Measurements from ENCODE around the gene PAOX.

PAOX gene

DNA sequence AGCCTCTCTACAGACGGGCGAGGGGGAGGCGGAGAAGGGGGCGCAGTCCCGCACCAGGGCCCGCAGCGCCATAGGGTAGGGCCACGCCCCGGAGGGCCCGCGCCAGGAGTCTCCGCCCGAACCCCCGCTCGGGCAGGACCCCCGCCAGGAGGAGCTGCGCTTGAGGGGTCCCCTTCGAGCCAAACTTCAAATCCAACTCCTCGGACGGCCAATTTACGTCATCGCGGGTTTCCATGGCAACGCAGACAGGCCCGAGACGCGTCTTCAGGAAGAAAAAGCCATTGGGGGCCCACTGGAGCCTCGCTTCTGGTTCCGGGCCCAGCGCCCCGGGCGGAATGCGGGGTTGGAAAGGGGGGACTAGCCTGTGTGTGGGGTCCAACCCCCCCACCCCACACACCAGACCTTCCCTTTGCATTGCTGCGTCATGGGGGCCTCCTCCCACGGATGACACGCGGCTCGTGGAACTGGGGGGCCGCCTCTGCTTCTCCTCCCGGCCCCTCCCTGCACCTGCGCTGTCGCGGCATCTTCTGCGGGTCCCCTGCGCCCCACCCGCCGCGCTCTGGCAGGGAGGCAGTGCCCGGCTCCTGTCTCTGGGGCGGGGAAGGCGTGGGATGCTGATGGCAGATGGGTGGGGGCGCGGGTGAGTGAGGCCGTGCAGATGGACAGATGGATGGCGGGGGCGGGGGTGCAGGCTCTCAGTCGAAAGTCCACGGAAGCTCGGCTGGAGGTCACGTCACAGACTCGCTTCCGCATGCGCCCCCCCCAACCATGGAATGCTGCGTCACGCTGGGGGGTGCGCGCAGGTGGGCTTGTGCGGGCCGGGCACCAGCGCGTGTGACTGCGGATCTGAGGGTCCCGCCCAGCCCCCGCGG, 43.6 kb upstream of the PAOX start (continued):
- TF ChIP-seq ZBTB17 (tag by site-specific recombination; IDR thresholded peaks at IDR 0.05) (peak; percentile 13; the same call in 1 of the 2 replicates), KLF16 (tag by site-specific recombination; IDR thresholded peaks at IDR 0.05) (no peak), GLIS2 (tag by site-specific recombination; IDR thresholded peaks at IDR 0.05) (peak; percentile 91), KLF7 (tag by site-specific recombination; IDR thresholded peaks at IDR 0.05; ENCODE audit: borderline replicate concordance) (no peak), GLI4 (tag by site-specific recombination; IDR thresholded peaks at IDR 0.05) (no peak), ZNF391 (tag by site-specific recombination; IDR thresholded peaks at IDR 0.05; ENCODE audit: borderline replicate concordance, low read depth) (no peak), ZNF175 (tag by site-specific recombination; IDR thresholded peaks at IDR 0.05) (no peak), ZNF140 (tag by site-specific recombination; IDR thresholded peaks at IDR 0.05) (no peak), ZNF19 (tag by site-specific recombination; IDR thresholded peaks at IDR 0.05; ENCODE audit: low read depth) (no peak), ZNF510 (tag by site-specific recombination; IDR thresholded peaks at IDR 0.05; ENCODE audit: insufficient replicate concordance) (no peak), ZNF324 (tag by site-specific recombination; IDR thresholded peaks at IDR 0.05) (no peak), ZNF76 (tag by site-specific recombination; IDR thresholded peaks at IDR 0.05; ENCODE audit: borderline replicate concordance, low read depth) (0 out of 2 replicates have a peak, but pooled peaks have one; percentile 10), ZNF350 (tag by site-specific recombination; IDR thresholded peaks at IDR 0.05) (no peak), ZFP3 (tag by site-specific recombination; IDR thresholded peaks at IDR 0.05; ENCODE audit: low read depth) (no peak), ZNF48 (tag by site-specific recombination; IDR thresholded peaks at IDR 0.05) (no peak)
- TF ChIP-seq, protein P1, sequence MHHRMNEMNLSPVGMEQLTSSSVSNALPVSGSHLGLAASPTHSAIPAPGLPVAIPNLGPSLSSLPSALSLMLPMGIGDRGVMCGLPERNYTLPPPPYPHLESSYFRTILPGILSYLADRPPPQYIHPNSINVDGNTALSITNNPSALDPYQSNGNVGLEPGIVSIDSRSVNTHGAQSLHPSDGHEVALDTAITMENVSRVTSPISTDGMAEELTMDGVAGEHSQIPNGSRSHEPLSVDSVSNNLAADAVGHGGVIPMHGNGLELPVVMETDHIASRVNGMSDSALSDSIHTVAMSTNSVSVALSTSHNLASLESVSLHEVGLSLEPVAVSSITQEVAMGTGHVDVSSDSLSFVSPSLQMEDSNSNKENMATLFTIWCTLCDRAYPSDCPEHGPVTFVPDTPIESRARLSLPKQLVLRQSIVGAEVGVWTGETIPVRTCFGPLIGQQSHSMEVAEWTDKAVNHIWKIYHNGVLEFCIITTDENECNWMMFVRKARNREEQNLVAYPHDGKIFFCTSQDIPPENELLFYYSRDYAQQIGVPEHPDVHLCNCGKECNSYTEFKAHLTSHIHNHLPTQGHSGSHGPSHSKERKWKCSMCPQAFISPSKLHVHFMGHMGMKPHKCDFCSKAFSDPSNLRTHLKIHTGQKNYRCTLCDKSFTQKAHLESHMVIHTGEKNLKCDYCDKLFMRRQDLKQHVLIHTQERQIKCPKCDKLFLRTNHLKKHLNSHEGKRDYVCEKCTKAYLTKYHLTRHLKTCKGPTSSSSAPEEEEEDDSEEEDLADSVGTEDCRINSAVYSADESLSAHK (tag by site-specific recombination; IDR thresholded peaks at IDR 0.05), result no peak

DNA sequence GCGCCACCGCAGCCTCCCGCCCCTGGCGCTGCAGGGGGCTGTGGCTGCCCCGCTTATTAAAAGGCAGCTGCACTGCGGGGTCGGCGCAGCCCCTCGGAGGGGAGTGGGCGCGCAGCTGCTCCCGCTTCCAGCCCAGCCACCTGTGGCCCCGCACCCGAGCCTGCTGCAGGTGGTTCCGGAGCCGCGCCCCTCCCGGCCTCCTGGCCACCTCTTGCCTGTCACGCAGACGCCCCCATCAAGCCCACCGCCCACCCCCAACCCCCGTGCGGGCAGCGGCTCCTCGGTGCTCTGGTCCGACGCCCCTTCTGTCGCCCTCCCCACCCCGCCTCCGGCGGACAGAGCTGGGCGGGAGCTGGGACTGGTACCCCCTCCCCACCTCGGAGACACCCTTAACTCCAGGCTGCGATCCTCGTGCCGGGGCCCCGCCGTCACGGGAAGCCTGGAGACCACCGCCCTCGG, 42.9 kb upstream of the PAOX start:
- Histone ChIP-seq H3K36me3 (ENCODE audit: control insufficient read depth in 2 of 2, insufficient read depth in 1 of 2, low read length in 2 of 2) (no peaks in the 10 kb centered on the region), H3K4me3 (ENCODE audit: low read depth, low read length) (no peak overlapping the region), H3K27ac (ENCODE audit: extremely low read depth, low read depth, low read length) (no peak overlapping the region), H3K4me1 (ENCODE audit: control insufficient read depth, insufficient read depth, low read length) (peaks cover 2% of the 10 kb centered on the region; the same call in 1 of the 2 replicates), H3K9me3 (ENCODE audit: control insufficient read depth, insufficient read depth, low read depth, low read length) (no peaks in the 10 kb centered on the region)
- TF ChIP-seq ZNF777 (tag by site-specific recombination; IDR thresholded peaks at IDR 0.05; ENCODE audit: borderline replicate concordance) (0 out of 2 replicates have a peak, but pooled peaks have one; percentile 24), ZBTB21 (tag by site-specific recombination; IDR thresholded peaks at IDR 0.05) (no peak), MZF1 (tag by site-specific recombination; IDR thresholded peaks at IDR 0.05; ENCODE audit: borderline replicate concordance) (no peak), ZNF311 (tag by site-specific recombination; IDR thresholded peaks at IDR 0.05; ENCODE audit: borderline replicate concordance) (no peak), ZNF2 (tag by site-specific recombination; IDR thresholded peaks at IDR 0.05) (no peak), ZNF184 (tag by site-specific recombination; IDR thresholded peaks at IDR 0.05) (no peak), ZNF629 (tag by site-specific recombination; IDR thresholded peaks at IDR 0.05) (no peak), YY2 (tag by site-specific recombination; IDR thresholded peaks at IDR 0.05) (no peak), SCRT2 (tag by site-specific recombination; IDR thresholded peaks at IDR 0.05) (peak; percentile 93)
- TF ChIP-seq, protein P2, sequence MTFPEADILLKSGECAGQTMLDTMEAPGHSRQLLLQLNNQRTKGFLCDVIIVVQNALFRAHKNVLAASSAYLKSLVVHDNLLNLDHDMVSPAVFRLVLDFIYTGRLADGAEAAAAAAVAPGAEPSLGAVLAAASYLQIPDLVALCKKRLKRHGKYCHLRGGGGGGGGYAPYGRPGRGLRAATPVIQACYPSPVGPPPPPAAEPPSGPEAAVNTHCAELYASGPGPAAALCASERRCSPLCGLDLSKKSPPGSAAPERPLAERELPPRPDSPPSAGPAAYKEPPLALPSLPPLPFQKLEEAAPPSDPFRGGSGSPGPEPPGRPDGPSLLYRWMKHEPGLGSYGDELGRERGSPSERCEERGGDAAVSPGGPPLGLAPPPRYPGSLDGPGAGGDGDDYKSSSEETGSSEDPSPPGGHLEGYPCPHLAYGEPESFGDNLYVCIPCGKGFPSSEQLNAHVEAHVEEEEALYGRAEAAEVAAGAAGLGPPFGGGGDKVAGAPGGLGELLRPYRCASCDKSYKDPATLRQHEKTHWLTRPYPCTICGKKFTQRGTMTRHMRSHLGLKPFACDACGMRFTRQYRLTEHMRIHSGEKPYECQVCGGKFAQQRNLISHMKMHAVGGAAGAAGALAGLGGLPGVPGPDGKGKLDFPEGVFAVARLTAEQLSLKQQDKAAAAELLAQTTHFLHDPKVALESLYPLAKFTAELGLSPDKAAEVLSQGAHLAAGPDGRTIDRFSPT (tag by site-specific recombination; IDR thresholded peaks at IDR 0.05), result no peak
- TF ChIP-seq, protein P3, sequence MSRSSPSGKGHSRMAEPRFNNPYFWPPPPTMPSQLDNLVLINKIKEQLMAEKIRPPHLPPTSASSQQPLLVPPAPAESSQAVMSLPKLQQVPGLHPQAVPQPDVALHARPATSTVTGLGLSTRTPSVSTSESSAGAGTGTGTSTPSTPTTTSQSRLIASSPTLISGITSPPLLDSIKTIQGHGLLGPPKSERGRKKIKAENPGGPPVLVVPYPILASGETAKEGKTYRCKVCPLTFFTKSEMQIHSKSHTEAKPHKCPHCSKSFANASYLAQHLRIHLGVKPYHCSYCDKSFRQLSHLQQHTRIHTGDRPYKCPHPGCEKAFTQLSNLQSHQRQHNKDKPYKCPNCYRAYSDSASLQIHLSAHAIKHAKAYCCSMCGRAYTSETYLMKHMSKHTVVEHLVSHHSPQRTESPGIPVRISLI (tag by site-specific recombination; IDR thresholded peaks at IDR 0.05), result no peak
- TF ChIP-seq, protein P4, sequence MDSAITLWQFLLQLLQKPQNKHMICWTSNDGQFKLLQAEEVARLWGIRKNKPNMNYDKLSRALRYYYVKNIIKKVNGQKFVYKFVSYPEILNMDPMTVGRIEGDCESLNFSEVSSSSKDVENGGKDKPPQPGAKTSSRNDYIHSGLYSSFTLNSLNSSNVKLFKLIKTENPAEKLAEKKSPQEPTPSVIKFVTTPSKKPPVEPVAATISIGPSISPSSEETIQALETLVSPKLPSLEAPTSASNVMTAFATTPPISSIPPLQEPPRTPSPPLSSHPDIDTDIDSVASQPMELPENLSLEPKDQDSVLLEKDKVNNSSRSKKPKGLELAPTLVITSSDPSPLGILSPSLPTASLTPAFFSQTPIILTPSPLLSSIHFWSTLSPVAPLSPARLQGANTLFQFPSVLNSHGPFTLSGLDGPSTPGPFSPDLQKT (IDR thresholded peaks at IDR 0.05; ENCODE audit: borderline replicate concordance, low read depth, low read length), result no peak
- TF ChIP-seq, protein P5, sequence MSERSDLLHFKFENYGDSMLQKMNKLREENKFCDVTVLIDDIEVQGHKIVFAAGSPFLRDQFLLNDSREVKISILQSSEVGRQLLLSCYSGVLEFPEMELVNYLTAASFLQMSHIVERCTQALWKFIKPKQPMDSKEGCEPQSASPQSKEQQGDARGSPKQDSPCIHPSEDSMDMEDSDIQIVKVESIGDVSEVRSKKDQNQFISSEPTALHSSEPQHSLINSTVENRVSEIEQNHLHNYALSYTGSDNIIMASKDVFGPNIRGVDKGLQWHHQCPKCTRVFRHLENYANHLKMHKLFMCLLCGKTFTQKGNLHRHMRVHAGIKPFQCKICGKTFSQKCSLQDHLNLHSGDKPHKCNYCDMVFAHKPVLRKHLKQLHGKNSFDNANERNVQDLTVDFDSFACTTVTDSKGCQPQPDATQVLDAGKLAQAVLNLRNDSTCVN (tag by site-specific recombination; optimal IDR thresholded peaks at IDR 0.05), result peak; percentile 57
- ChIA-PET POLR2A (no interaction called here), CTCF (interaction anchor here (1.0 kb wide), 1 partner anchor 40 kb away, joined by 3 read pairs; no protein-coding TSS in a partner anchor)

All from HEK293 (cell line).